ENCODE results near the gene BPIFB6.

DNA sequence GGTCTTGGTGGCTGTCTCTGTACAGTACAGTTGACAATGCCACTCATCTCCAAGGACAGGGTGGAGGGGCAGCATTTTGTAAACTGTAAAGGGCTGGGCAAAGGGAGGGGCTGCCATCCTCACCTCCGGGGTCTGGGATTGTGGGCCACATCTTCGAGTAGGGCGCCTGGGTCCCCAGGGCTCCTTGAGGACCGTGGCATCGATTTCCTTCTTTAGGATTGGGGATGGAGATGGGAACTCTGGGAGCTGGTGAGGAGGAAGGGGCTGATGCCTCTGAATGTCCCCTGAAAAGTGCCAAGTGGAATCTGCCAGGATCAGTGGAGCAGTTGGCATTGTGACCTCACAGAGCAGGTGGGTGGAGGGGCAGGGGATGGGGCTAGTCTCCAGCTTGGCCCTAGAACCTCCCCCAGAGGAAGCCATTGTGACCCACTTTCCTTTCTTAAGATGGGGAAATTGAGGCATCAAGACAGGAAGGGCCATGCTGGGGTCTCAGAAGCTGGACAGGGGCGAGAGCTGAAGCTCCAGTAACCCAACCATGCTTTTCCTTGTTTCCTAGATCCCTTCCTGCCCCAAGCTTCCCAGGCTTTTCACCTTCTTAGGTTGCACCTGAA, 27.2 kb upstream of the BPIFB6 start, which contains the start of gene SUN5:
- TF ChIP-seq, protein P1, sequence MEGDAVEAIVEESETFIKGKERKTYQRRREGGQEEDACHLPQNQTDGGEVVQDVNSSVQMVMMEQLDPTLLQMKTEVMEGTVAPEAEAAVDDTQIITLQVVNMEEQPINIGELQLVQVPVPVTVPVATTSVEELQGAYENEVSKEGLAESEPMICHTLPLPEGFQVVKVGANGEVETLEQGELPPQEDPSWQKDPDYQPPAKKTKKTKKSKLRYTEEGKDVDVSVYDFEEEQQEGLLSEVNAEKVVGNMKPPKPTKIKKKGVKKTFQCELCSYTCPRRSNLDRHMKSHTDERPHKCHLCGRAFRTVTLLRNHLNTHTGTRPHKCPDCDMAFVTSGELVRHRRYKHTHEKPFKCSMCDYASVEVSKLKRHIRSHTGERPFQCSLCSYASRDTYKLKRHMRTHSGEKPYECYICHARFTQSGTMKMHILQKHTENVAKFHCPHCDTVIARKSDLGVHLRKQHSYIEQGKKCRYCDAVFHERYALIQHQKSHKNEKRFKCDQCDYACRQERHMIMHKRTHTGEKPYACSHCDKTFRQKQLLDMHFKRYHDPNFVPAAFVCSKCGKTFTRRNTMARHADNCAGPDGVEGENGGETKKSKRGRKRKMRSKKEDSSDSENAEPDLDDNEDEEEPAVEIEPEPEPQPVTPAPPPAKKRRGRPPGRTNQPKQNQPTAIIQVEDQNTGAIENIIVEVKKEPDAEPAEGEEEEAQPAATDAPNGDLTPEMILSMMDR (IDR thresholded peaks at IDR 0.05), result no peak
- no peak for TF ChIP-seq POLR2A (IDR thresholded peaks at IDR 0.05)

Measured in heart left ventricle (tissue), 13 donors.